DMS79 treated with DMSO at 0.1 percent for 48 hours (cell line): ENCODE measurements around the gene DHCR7.

Experiments used
- DNase-seq: peaks from one replicate; lab custom pipeline; 2025; lab: John Stamatoyannopoulos, UW

The DHCR7 gene

GRCh38 chr11:71410363-71410966 is 37.7 kb downstream of the DHCR7 start:
- no peak for DNase-seq

GRCh38 chr11:71408826-71409225 is 39.4 kb downstream of the DHCR7 start:
- no peak for DNase-seq

- DNase-seq, result no peak
These were observed 40.8 kb downstream of the DHCR7 start for GRCh38 chr11:71407356-71407755.

- DNase-seq, result no peak
These were observed 41.5 kb downstream of the DHCR7 start for GRCh38 chr11:71406681-71407080.

- no peak for DNase-seq
These were observed 44.0 kb downstream of the DHCR7 start for GRCh38 chr11:71404209-71404608.

GRCh38 chr11:71402878-71403277 is 45.3 kb downstream of the DHCR7 start:
- no peak for DNase-seq

- DNase-seq, result no peak
These were observed 48.0 kb downstream of the DHCR7 start for GRCh38 chr11:71400216-71400615.

- DNase-seq, result no peak
These were observed 48.9 kb downstream of the DHCR7 start for GRCh38 chr11:71399341-71399740.

- no peak for DNase-seq
These were observed 50.2 kb downstream of the DHCR7 start for GRCh38 chr11:71397961-71398360.

GRCh38 chr11:71397331-71397860 is 50.8 kb downstream of the DHCR7 start:
- DNase-seq, result no peak

GRCh38 chr11:71396548-71397123 is 51.6 kb downstream of the DHCR7 start:
- DNase-seq, result no peak

- DNase-seq, result no peak
These were observed 52.4 kb downstream of the DHCR7 start for GRCh38 chr11:71395774-71396173.

GRCh38 chr11:71395263-71395560 is 53.0 kb downstream of the DHCR7 start:
- DNase-seq, result no peak

GRCh38 chr11:71393283-71393682 is 54.9 kb downstream of the DHCR7 start:
- DNase-seq, result no peak

GRCh38 chr11:71391796-71392195 is 56.4 kb downstream of the DHCR7 start:
- DNase-seq, result no peak

- no peak for DNase-seq
These were observed 56.8 kb downstream of the DHCR7 start for GRCh38 chr11:71391352-71391751.

- DNase-seq, result no peak
These were observed 59.5 kb downstream of the DHCR7 start for GRCh38 chr11:71388637-71389235.

- DNase-seq, result no peak
These were observed 60.2 kb downstream of the DHCR7 start for GRCh38 chr11:71387784-71388636.

- no peak for DNase-seq
These were observed 61.0 kb downstream of the DHCR7 start for GRCh38 chr11:71387200-71387599.

GRCh38 chr11:71386202-71386601 is 62.0 kb downstream of the DHCR7 start:
- DNase-seq, result peak; percentile 31

- DNase-seq, result no peak
These were observed 63.1 kb downstream of the DHCR7 start for GRCh38 chr11:71385091-71385490.

- DNase-seq, result no peak
These were observed 63.6 kb downstream of the DHCR7 start for GRCh38 chr11:71384561-71384960.
